ENCODE measurements around the gene DTX2.
"Not testable (repeated sequence)": the region's sequence is repeated elsewhere in the genome, so short reads cannot be mapped to it uniquely, and the experiment has no call there.

- TF ChIP-seq, protein P1, sequence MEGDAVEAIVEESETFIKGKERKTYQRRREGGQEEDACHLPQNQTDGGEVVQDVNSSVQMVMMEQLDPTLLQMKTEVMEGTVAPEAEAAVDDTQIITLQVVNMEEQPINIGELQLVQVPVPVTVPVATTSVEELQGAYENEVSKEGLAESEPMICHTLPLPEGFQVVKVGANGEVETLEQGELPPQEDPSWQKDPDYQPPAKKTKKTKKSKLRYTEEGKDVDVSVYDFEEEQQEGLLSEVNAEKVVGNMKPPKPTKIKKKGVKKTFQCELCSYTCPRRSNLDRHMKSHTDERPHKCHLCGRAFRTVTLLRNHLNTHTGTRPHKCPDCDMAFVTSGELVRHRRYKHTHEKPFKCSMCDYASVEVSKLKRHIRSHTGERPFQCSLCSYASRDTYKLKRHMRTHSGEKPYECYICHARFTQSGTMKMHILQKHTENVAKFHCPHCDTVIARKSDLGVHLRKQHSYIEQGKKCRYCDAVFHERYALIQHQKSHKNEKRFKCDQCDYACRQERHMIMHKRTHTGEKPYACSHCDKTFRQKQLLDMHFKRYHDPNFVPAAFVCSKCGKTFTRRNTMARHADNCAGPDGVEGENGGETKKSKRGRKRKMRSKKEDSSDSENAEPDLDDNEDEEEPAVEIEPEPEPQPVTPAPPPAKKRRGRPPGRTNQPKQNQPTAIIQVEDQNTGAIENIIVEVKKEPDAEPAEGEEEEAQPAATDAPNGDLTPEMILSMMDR (IDR thresholded peaks at IDR 0.05), result not testable (repeated sequence)
- not testable (repeated sequence) for TF ChIP-seq EZH2 (IDR thresholded peaks at IDR 0.05)
Observed at GRCh38 chr7:76417654-76418310, 43.7 kb upstream of the DTX2 start.

Measured in neural progenitor cell (in vitro differentiated cells).